HepG2 (cell line): ENCODE data around the gene ETS1. TPM values are rescaled to one million over a fixed set of nuclear protein-coding genes. Genes with fewer than 3 reads are reported as not detected.

Experiments
- ATAC-seq: fragments of 200-7000 bp; cut with Tn5 transposase; 3 replicates; pipeline ENCODE4 v1.9.1; 2020; ENCODE audit warnings: mild to moderate bottlenecking, moderate library complexity
- BruUV-seq: library from RNA; stranded (reverse); fragments of 400-500 nt; replicated peaks from 2 replicates; lab custom pipeline; 2021; lab: Mats Ljungman, UMichigan
- CTCF ChIA-PET: fragments of 300-600 bp; formaldehyde crosslinking; extraction: SDS; loops from one replicate; lab custom pipeline; 2021; ENCODE audit warnings: low total read pairs, inconsistent platforms, low intra/inter-chr PET ratio; lab: Yijun Ruan, JAX
- POLR2A ChIA-PET: fragments of 350-600 bp; sonication (Branson Sonifier 250); formaldehyde crosslinking; loops from one replicate; lab custom pipeline; 2020; ENCODE audit warnings: antibody characterized with exemption, inconsistent platforms; lab: Yijun Ruan, JAX
- DNase-seq: peaks from one replicate; pipeline ENCODE4 v3.0.0-alpha.2; 2015; ENCODE audit warnings: low spot score
- FAIRE-seq: peaks from 3 replicates; lab custom pipeline; 2011; peaks lifted over from hg19 to GRCh38; lab: Jason Lieb, UNC
- H2AFZ ChIP-seq: one replicate; pipeline ENCODE4 v1.6.1; 2011; ENCODE audit warnings: low read length, inconsistent platforms
- H3K27ac ChIP-seq: fragments of 300-600 bp; 3 replicates; pipeline ENCODE4 v1.8.0; 2011; ENCODE audit warnings: mixed run types, mild to moderate bottlenecking, mixed read lengths, low read length, inconsistent platforms; ENCODE audit not compliant: insufficient read depth; ENCODE audit errors: extremely low read length
- H3K27me3 ChIP-seq, 2 experiments: fragments of 200-600 bp in 1 of 2; 2 replicates in 1 of 2; 3 replicates in 1 of 2; pipeline versions ENCODE4 v1.6.0 to v1.8.0; 2011; ENCODE audit warnings: low read length in 2 of 2, mild to moderate bottlenecking in 2 of 2, moderate library complexity in 2 of 2, inconsistent platforms in 1 of 2; ENCODE audit not compliant: insufficient read depth in 2 of 2, control insufficient read depth in 1 of 2
- H3K36me3 ChIP-seq, 2 experiments: fragments of 200-600 bp in 1 of 2; replicated peaks in 1 of 2; 2 replicates in 1 of 2; 3 replicates in 1 of 2; pipeline versions ENCODE4 v1.5.1 to v1.8.0; 2011; ENCODE audit warnings: low read length in 2 of 2, inconsistent platforms in 1 of 2; ENCODE audit not compliant: insufficient read depth in 2 of 2, control insufficient read depth in 1 of 2
- H3K4me1 ChIP-seq: 2 replicates; pipeline ENCODE4 v1.5.1; 2012; ENCODE audit warnings: low read length, inconsistent platforms; ENCODE audit not compliant: insufficient read depth
- H3K4me2 ChIP-seq: 2 replicates; pipeline ENCODE4 v1.6.0; 2011; ENCODE audit warnings: low read depth, low read length, inconsistent platforms
- H3K4me3 ChIP-seq, 3 experiments: fragments of 200-600 bp in 1 of 3; sonication (generic), shearing (Covaris generic) in 1 of 3; replicated peaks in 1 of 3; 2 replicates each; pipeline ENCODE4 v1.5.1; 2011 to 2016; ENCODE audit warnings: low read length in 3 of 3, inconsistent platforms in 2 of 3, low read depth in 2 of 3, mild to moderate bottlenecking in 2 of 3, control low read depth in 1 of 3, mixed read lengths in 1 of 3; ENCODE audit not compliant: insufficient read depth in 1 of 3
- H3K79me2 ChIP-seq: one replicate; pipeline ENCODE4 v1.6.1; 2011; ENCODE audit warnings: low read length, inconsistent platforms; ENCODE audit not compliant: insufficient read depth
- H3K9ac ChIP-seq: 2 replicates; pipeline ENCODE4 v1.6.0; 2011; ENCODE audit warnings: mild to moderate bottlenecking, low read depth, low read length, inconsistent platforms; ENCODE audit not compliant: insufficient read depth
- H3K9me3 ChIP-seq: 2 replicates; pipeline ENCODE4 v1.5.1; 2012; ENCODE audit warnings: mild to moderate bottlenecking, low read length
- H4K20me1 ChIP-seq: 2 replicates; pipeline ENCODE4 v1.6.0; 2011; ENCODE audit warnings: inconsistent platforms, mild to moderate bottlenecking, low read length, moderate library complexity; ENCODE audit not compliant: insufficient read depth
- PREB ChIP-seq: sonication (generic); formaldehyde crosslinking; IDR thresholded peaks from 2 replicates; pipeline ENCODE4 v1.4.0; 2020; ENCODE audit warnings: missing genetic modification reagents
- RNF219 ChIP-seq: sonication (generic); formaldehyde crosslinking; IDR thresholded peaks from 2 replicates; pipeline ENCODE4 v1.5.0; 2020; ENCODE audit warnings: mild to moderate bottlenecking, missing genetic modification reagents
- TFDP2 ChIP-seq: sonication (generic); formaldehyde crosslinking; IDR thresholded peaks from 2 replicates; pipeline ENCODE4 v1.4.0; 2020; ENCODE audit warnings: missing genetic modification reagents
- TFE3 ChIP-seq: IDR thresholded peaks from 2 replicates; pipeline ENCODE4 v1.6.1; 2016
- ZFP1 ChIP-seq: IDR thresholded peaks from 2 replicates; pipeline ENCODE4 v1.6.1; 2016
- ZNF513 ChIP-seq: sonication (generic); formaldehyde crosslinking; conservative IDR thresholded peaks from 2 replicates; pipeline ENCODE4 v1.5.0; 2020; ENCODE audit warnings: missing genetic modification reagents
- ZNF547 ChIP-seq: sonication (generic); formaldehyde crosslinking; IDR thresholded peaks from 2 replicates; pipeline ENCODE4 v1.5.1; 2020; ENCODE audit warnings: mild to moderate bottlenecking, missing genetic modification reagents
- ZNF687 ChIP-seq: sonication (generic); formaldehyde crosslinking; IDR thresholded peaks from 2 replicates; pipeline ENCODE4 v1.5.1; 2020; ENCODE audit warnings: mild to moderate bottlenecking, missing genetic modification reagents, moderate library complexity
- ZNF891 ChIP-seq: sonication (generic); formaldehyde crosslinking; IDR thresholded peaks from 2 replicates; pipeline ENCODE4 v1.5.0; 2020; ENCODE audit warnings: mild to moderate bottlenecking, missing genetic modification reagents
- WGBS: methylation state at CpG from one replicate; pipeline ENCODE4 v1.1.6; 2017; ENCODE audit warnings: low lambda C conversion rate; 5-methylcytosine and 5-hydroxymethylcytosine counted together
- in situ Hi-C: cut with HindIII; loops from 2 replicates; pipeline ENCODE4 v1.10.0; 2017; ENCODE audit warnings: low pct_unique_long_range_greater_than_20kb; ENCODE audit not compliant: extremely low pct_ligation_motif_present
- intact Hi-C: fragments of 100-400 bp; cut with micrococcal nuclease; formaldehyde crosslinking; loops from one replicate; pipeline ENCODE4 v1.10.0; 2022; ENCODE audit not compliant: unreplicated experiment
- polyA plus RNA-seq, 8 experiments: library from polyadenylated mRNA; depleted of rRNA in 3 of 8; stranded (reverse) in 7 of 8; unstranded in 1 of 8; fragments of >200 nt; fragmentation: Illumina TruSeq in 4 of 8; extraction: Trizol in 4 of 8; gene quantifications; 2 replicates each; pipeline versions ENCODE4 v1.2.1 to v1.2.3, GENCODE V29; 2011 to 2016; ENCODE audit warnings: low read depth in 4 of 8, missing spikeins in 1 of 8, mixed read lengths in 1 of 8; ENCODE audit not compliant: insufficient read depth in 1 of 8
- total RNA-seq, 5 experiments: library from RNA; depleted of rRNA; stranded (reverse); fragments of >200 nt; fragmentation: Illumina TruSeq; extraction: Trizol; gene quantifications; 2 replicates each; pipeline ENCODE4 v1.2.3, GENCODE V29; 2016; ENCODE audit warnings: low read depth in 1 of 5

Gene ETS1
- total and polyA plus RNA-seq, 2 of the 13 experiments (the other 11 are each of a cell fraction or from before 2014, with no cell fraction given): 0.18 to 0.34 TPM

- DNase-seq (no peak), FAIRE-seq (no peak), ATAC-seq (no peak)
- H3K4me3 ChIP-seq: no peak overlapping the region
- no peaks in the 10 kb centered on the region for H3K79me2 ChIP-seq
- H3K9ac ChIP-seq: no peak overlapping the region
- WGBS: 0% methylated on average over 2 of the region's 2 CpGs
- no peaks in the 10 kb centered on the region for H3K4me1 ChIP-seq
- 0 out of 5 replicates have a peak, but pooled peaks cover 0 to 8% of the 10 kb centered on the region in 2 experiments for H3K27me3 ChIP-seq
- H2AFZ ChIP-seq: no peak overlapping the region
- POLR2A ChIA-PET: no interaction called here
- no TSS peak for BruUV-seq
- H3K9me3 ChIP-seq: no peaks in the 10 kb centered on the region
- intact Hi-C loops: no loop called here
- CTCF ChIA-PET: no interaction called here
- no peak overlapping the region for H3K27ac ChIP-seq
- H3K4me2 ChIP-seq: no peak overlapping the region
- H4K20me1 ChIP-seq: no peaks in the 10 kb centered on the region
- no peaks in the 10 kb centered on the region for H3K36me3 ChIP-seq
- in situ Hi-C loops: no loop called here
- TF ChIP-seq ZFP1 (CRISPR knock-in tag): no peak
- TF ChIP-seq ZNF687: no peak
- no peak for TF ChIP-seq RNF219 (CRISPR knock-in tag)
- no peak for TF ChIP-seq ZNF513 (CRISPR knock-in tag)
- no peak for TF ChIP-seq PREB (CRISPR knock-in tag)
- TF ChIP-seq ZNF547 (CRISPR knock-in tag): no peak
- no peak for TF ChIP-seq TFE3
- TF ChIP-seq ZNF891 (CRISPR knock-in tag): no peak
- TF ChIP-seq TFDP2: no peak
Observed at GRCh38 chr11:128569291-128569690, 18.1 kb downstream of the ETS1 start.
